Measurements from ENCODE around the gene TEX35. TPM values are rescaled to one million over a fixed set of nuclear protein-coding genes. Genes with fewer than 3 reads are reported as not detected.
A peak's percentile ranks its signal among the peaks of the same experiment; 100 is the strongest.
"Not testable (repeated sequence)": the region's sequence is repeated elsewhere in the genome, so short reads cannot be mapped to it uniquely, and the experiment has no call there.

The TEX35 gene
- total RNA-seq, 1 donor from 2014 or later = not detected

- DNase-seq = no peak
- no peaks in the 10 kb centered on the region for H3K4me1 Mint-ChIP-seq
- H3K27me3 Mint-ChIP-seq = no peaks in the 10 kb centered on the region
- intact Hi-C loops (cut with micrococcal nuclease) = no loop called here
- no peaks in the 10 kb centered on the region for H3K36me3 Mint-ChIP-seq (ENCODE audit: low read depth)
- H3K4me3 Mint-ChIP-seq = no peak overlapping the region
- H3K27ac Mint-ChIP-seq = no peak overlapping the region
- H3K9me3 Mint-ChIP-seq = no peaks in the 10 kb centered on the region
Observed at GRCh38 chr1:178498896-178499675, 13.8 kb upstream of the TEX35 start.

GRCh38 chr1:178500091-178500770 lies 12.7 kb upstream of the TEX35 start:
- Mint-ChIP-seq H3K4me3 (no peak overlapping the region), H3K9me3 (no peaks in the 10 kb centered on the region), H3K36me3 (ENCODE audit: low read depth) (no peaks in the 10 kb centered on the region), H3K4me1 (no peaks in the 10 kb centered on the region), H3K27me3 (no peaks in the 10 kb centered on the region), H3K27ac (peak overlapping the region; percentile 13)
- intact Hi-C loops (cut with micrococcal nuclease) = loop anchor here (2.0 kb wide), 1 partner anchor 189 kb away; no protein-coding TSS in a partner anchor
- no peak for DNase-seq

DNA sequence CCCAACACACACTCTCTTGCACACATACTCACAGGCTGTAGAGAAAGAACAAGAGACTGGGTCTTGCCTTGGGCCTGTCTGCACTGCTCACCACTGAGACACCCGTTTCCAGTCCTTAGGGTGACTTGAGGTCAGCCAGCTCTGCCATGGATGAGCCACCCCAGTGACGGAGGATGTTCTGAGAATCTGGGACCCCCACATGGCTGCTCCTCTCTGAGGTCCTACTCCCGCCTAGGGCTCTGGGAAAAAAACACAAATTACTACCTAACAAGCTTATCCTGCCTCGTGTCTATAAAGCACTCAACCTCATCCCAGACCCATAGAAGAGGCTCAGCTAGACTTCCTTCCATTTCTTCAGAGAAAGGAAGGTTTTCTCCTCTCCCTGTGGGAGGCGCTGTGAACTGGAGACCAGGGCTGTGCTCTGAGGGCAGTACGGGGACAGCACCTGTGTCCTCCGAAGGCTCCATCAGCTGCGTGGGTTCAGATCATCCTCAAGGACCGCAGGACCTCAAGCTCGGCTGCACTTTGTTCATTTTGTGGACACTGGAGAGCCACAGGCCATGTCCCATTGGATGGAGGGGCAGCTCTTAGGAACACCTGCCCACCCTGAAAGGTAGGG lies 11.9 kb upstream of the TEX35 start:
- Mint-ChIP-seq H3K36me3 (ENCODE audit: low read depth) (no peaks in the 10 kb centered on the region), H3K4me1 (no peaks in the 10 kb centered on the region), H3K9me3 (no peaks in the 10 kb centered on the region), H3K4me3 (no peak overlapping the region), H3K27me3 (no peaks in the 10 kb centered on the region), H3K27ac (no peak overlapping the region)
- no peak for DNase-seq
- intact Hi-C loops (cut with micrococcal nuclease) = loop anchor here (2.0 kb wide), 1 partner anchor 190 kb away; no protein-coding TSS in a partner anchor

GRCh38 chr1:178501705-178502329 lies 11.1 kb upstream of the TEX35 start:
- DNase-seq = peak; percentile 87
- H3K36me3 Mint-ChIP-seq (ENCODE audit: low read depth) = no peaks in the 10 kb centered on the region
- no peaks in the 10 kb centered on the region for H3K27me3 Mint-ChIP-seq
- H3K9me3 Mint-ChIP-seq = no peaks in the 10 kb centered on the region
- intact Hi-C loops (cut with micrococcal nuclease) = loop anchor here (2.0 kb wide), 1 partner anchor 191 kb away; no protein-coding TSS in a partner anchor
- no peak overlapping the region for H3K4me3 Mint-ChIP-seq
- H3K27ac Mint-ChIP-seq = no peak overlapping the region
- no peaks in the 10 kb centered on the region for H3K4me1 Mint-ChIP-seq

GRCh38 chr1:178502330-178502714 lies 10.6 kb upstream of the TEX35 start:
- no peak overlapping the region for H3K27ac Mint-ChIP-seq
- H3K4me1 Mint-ChIP-seq = no peaks in the 10 kb centered on the region
- no peak overlapping the region for H3K4me3 Mint-ChIP-seq
- no peak for DNase-seq
- no peaks in the 10 kb centered on the region for H3K36me3 Mint-ChIP-seq (ENCODE audit: low read depth)
- no peaks in the 10 kb centered on the region for H3K9me3 Mint-ChIP-seq
- no peaks in the 10 kb centered on the region for H3K27me3 Mint-ChIP-seq
- intact Hi-C loops (cut with micrococcal nuclease) = no loop called here

GRCh38 chr1:178502856-178503255 lies 10.1 kb upstream of the TEX35 start:
- Mint-ChIP-seq H3K9me3 (no peaks in the 10 kb centered on the region), H3K4me1 (no peaks in the 10 kb centered on the region), H3K27me3 (no peaks in the 10 kb centered on the region), H3K4me3 (no peak overlapping the region), H3K27ac (no peak overlapping the region), H3K36me3 (ENCODE audit: low read depth) (no peaks in the 10 kb centered on the region)
- DNase-seq = no peak
- intact Hi-C loops (cut with micrococcal nuclease) = no loop called here

DNA sequence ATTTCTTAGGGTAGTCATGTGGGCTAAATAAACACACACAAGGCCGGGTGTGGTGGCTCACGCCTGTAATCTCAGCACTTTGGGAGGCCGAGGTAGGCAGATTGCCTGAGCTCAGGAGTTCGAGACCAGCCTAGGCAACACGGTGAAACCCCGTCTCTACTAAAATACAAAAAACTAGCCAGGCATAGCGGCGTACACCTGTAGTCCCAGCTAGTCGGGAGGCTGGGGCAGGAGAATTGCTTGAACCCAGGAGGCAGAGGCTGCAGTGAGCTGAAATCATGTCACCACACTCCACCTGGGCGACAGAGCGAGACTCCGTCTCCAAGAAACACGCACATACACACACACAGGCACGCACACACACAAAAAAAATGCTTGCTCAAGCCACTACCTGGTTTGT lies 9.6 kb upstream of the TEX35 start:
- H3K9me3 Mint-ChIP-seq; H3K4me1 Mint-ChIP-seq; H3K36me3 Mint-ChIP-seq (ENCODE audit: low read depth); H3K27ac Mint-ChIP-seq; intact Hi-C loops (cut with micrococcal nuclease); H3K4me3 Mint-ChIP-seq; H3K27me3 Mint-ChIP-seq; DNase-seq: not testable (repeated sequence)

DNA sequence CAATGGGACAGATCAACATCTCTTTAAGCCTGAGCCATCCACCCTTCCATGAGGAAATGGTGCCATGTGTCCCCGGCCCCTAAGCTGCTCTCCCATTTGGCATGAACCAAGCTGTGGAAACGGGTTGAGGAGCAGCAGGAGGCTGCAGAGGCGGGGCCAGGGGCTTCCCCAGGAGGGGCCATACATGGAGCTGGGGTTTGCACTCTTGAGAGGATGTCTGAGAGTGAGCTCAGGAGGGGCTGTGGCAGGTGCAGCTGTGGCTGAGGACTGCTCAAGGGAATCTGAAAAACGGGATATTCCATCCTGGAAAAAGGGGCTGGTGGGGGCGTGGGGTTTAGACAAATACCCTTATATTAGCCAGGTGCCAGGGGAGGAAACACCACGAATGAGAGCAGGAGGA lies 9.1 kb upstream of the TEX35 start:
- no peaks in the 10 kb centered on the region for H3K4me1 Mint-ChIP-seq
- DNase-seq = no peak
- H3K27me3 Mint-ChIP-seq = no peaks in the 10 kb centered on the region
- no peaks in the 10 kb centered on the region for H3K9me3 Mint-ChIP-seq
- H3K36me3 Mint-ChIP-seq (ENCODE audit: low read depth) = no peaks in the 10 kb centered on the region
- intact Hi-C loops (cut with micrococcal nuclease) = no loop called here
- no peak overlapping the region for H3K4me3 Mint-ChIP-seq
- H3K27ac Mint-ChIP-seq = no peak overlapping the region

- intact Hi-C loops (cut with micrococcal nuclease) = no loop called here
- no peak overlapping the region for H3K27ac Mint-ChIP-seq
- H3K4me1 Mint-ChIP-seq = no peaks in the 10 kb centered on the region
- H3K36me3 Mint-ChIP-seq (ENCODE audit: low read depth) = no peaks in the 10 kb centered on the region
- no peaks in the 10 kb centered on the region for H3K9me3 Mint-ChIP-seq
- no peaks in the 10 kb centered on the region for H3K27me3 Mint-ChIP-seq
- no peak overlapping the region for H3K4me3 Mint-ChIP-seq
- no peak for DNase-seq
Observed at GRCh38 chr1:178504286-178504685, 8.6 kb upstream of the TEX35 start.

DNA sequence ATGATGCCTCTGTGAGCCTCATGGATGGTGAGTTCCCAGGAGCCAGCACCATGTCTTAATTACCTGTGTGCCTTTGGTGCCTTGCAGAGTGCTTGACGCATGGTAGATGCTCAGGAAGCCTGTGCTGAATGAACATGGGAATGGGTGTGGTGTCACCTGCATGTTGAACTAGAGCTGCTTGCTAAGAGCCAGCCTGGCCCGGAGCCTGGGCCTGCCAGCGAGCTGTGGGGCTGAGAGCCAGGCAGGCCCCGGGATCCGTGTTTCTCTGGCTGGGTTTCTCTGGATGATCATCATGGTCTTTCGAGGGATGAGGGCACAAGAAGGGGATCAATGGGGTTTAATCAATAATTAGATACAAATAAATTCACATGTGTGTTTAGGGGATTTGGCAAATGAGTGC lies 6.7 kb upstream of the TEX35 start:
- H3K27ac Mint-ChIP-seq = no peak overlapping the region
- no peaks in the 10 kb centered on the region for H3K9me3 Mint-ChIP-seq

GRCh38 chr1:178506669-178507068 lies 6.2 kb upstream of the TEX35 start:
- Mint-ChIP-seq H3K27ac (no peak overlapping the region), H3K4me1 (no peaks in the 10 kb centered on the region), H3K9me3 (no peaks in the 10 kb centered on the region), H3K4me3 (no peak overlapping the region), H3K36me3 (ENCODE audit: low read depth) (no peaks in the 10 kb centered on the region), H3K27me3 (no peaks in the 10 kb centered on the region)
- intact Hi-C loops (cut with micrococcal nuclease) = no loop called here
- no peak for DNase-seq

More for the DNA sequence above, 6.7 kb upstream of the TEX35 start:
- H3K27me3 Mint-ChIP-seq = no peaks in the 10 kb centered on the region
- H3K36me3 Mint-ChIP-seq (ENCODE audit: low read depth) = no peaks in the 10 kb centered on the region
- no peak for DNase-seq
- no peak overlapping the region for H3K4me3 Mint-ChIP-seq
- intact Hi-C loops (cut with micrococcal nuclease) = no loop called here
- no peaks in the 10 kb centered on the region for H3K4me1 Mint-ChIP-seq

- Mint-ChIP-seq H3K4me1 (no peaks in the 10 kb centered on the region), H3K27me3 (no peaks in the 10 kb centered on the region), H3K4me3 (no peak overlapping the region), H3K27ac (no peak overlapping the region), H3K9me3 (no peaks in the 10 kb centered on the region), H3K36me3 (ENCODE audit: low read depth) (no peaks in the 10 kb centered on the region)
- no peak for DNase-seq
- intact Hi-C loops (cut with micrococcal nuclease) = no loop called here
Observed at GRCh38 chr1:178509414-178510007, 3.4 kb upstream of the TEX35 start.

DNA sequence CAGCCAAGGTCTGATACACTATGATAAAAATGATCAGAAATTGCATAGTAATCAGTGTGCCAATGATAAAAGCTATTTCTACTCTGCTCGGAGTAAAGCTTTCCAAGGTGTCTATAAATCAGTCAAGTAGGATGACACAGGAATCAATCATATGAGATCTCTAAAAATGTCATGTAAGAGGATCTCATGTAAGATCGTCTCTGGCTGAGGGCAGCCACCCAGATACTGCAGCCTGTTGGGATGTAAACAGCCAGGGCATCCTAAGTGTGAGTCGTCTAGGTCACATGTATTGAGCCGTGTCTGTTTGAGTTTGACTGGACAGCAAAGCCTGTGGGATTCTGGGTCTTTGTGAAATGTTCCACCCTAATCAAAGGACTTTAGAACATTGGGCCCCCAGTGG lies 2.8 kb upstream of the TEX35 start:
- no peaks in the 10 kb centered on the region for H3K9me3 Mint-ChIP-seq
- no peak for DNase-seq
- intact Hi-C loops (cut with micrococcal nuclease) = no loop called here
- H3K36me3 Mint-ChIP-seq (ENCODE audit: low read depth) = no peaks in the 10 kb centered on the region
- H3K4me3 Mint-ChIP-seq = no peak overlapping the region
- no peaks in the 10 kb centered on the region for H3K27me3 Mint-ChIP-seq
- H3K4me1 Mint-ChIP-seq = no peaks in the 10 kb centered on the region
- H3K27ac Mint-ChIP-seq = no peak overlapping the region

All from activated CD4-positive, alpha-beta T cell treated with anti-CD3 and anti-CD28 coated beads, Interleukin-2, amount 10 ng/mL, durations not matched to agents 24 days and 14 days (primary cell).